ENCODE measurements around the gene FBXW8.

- no peak for TF ChIP-seq CTCF (IDR thresholded peaks at IDR 0.05)
- TF ChIP-seq POLR2A (IDR thresholded peaks at IDR 0.05), result no peak
Measured at GRCh38 chr12:116891019-116891418, 19.7 kb upstream of the FBXW8 start.

All from esophagus squamous epithelium (tissue), 4 donors.